Hippocampal formation (tissue), 2 donors: ENCODE measurements around the gene CDH18.
"Not testable (repeated sequence)": the region's sequence is repeated elsewhere in the genome, so short reads cannot be mapped to it uniquely, and the experiment has no call there.

ENCODE experiments used
- DNase-seq, 2 donors: peaks; one replicate each; lab custom pipeline; 2025; lab: John Stamatoyannopoulos, UW

Gene CDH18

DNA sequence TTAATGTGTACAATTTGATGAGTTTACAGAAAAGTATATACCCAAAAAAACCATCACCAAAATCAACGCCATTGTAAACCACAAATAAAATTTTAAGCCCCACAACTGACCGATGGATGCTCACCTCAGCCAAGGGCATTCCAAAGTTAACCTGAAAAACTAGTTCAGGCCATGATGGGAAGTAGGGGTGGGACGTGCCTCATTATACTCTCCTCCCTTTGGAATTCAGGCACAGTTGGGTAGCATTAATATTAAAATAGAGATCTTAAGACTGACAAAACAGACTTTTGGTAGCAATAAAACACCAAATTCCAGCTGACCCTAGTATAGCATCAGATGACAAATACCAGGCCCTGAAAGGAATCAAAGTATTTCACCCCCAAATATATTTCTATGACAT, 129.0 kb downstream of the CDH18 start:
- no peak for DNase-seq

DNA sequence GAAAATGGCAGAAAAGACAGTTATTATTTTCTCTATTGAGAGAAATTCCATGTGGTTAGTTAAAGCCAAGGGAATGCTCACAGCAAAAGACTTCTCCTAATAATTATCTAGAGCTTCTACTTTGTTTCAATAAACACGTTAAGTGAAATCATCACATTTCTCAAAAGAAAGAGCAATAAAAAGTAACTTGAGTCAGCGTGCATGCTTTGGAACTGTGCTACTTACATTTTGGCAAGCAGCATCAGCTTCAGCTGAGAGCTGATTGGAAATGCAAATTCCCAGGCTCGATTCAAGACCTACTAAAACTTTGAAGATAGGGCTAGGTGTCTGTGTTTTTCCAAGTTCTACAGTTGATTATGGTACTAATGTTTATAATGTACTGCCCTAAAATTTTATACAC, 132.1 kb downstream of the CDH18 start:
- DNase-seq: no peak

DNA sequence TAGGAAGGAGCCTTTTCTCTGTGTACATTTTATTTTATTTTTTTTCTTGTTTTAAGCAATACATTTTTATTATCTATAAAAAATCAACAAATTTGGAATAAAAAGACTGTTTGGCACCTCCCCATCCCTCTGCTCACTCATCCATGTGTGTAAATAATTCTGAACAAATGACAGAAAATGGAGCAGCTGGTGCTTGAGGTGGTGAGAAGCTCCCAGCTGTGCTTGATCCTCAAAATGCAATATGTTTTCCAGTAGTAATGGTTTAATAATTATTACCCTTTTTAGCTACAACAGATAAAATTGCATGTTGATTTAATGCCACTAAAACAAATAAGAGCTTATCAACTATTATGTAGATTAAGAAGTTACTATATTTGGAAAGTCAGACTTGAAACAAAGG, 132.5 kb downstream of the CDH18 start:
- DNase-seq: no peak

DNA sequence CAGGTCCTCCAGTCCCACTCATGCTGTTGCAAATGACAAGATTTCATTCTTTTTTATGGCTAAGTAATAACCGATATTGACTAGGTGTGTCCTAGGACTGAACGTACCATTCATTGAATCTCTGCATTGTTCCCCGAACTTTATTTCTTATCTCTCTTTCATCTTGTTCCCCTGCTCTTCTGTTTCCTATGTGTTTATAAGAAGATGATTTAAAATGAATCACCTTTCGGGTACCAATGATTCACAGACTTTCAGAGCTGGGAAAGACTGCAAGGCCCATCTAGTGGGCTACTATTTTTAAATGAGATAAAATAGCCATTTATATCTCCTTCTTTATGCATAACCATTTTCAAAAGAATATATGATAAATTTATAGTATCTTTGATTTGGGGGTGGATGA, 133.0 kb downstream of the CDH18 start:
- DNase-seq: no peak

DNA sequence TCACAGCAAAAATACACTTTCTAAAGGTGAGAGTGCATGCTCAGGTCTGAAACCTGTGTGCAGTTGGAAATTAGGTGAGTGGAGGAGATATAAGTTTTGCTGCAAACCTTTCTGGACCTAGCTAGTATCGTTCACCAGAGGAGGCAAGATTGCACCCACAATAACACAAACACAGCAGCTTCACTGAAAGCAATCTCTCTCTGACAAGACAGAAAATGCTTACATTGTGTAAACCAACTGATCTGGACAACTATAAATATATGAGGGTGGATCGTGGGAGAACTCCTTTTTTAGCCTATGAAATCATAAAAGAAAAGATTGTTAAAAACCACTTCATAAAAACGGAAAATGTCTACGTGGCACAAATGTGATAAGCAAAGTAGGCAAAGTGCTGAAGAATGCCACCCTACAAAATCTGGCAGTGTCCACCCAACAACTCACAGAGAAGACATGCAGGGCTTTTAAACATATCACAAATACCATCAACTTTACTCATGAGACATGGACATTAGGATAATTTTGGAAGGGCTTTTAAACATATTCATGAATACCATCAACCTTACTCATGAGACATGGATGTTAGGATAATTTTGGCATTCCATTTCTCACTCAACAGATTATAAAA, 134.3 kb downstream of the CDH18 start:
- DNase-seq: no peak

DNA sequence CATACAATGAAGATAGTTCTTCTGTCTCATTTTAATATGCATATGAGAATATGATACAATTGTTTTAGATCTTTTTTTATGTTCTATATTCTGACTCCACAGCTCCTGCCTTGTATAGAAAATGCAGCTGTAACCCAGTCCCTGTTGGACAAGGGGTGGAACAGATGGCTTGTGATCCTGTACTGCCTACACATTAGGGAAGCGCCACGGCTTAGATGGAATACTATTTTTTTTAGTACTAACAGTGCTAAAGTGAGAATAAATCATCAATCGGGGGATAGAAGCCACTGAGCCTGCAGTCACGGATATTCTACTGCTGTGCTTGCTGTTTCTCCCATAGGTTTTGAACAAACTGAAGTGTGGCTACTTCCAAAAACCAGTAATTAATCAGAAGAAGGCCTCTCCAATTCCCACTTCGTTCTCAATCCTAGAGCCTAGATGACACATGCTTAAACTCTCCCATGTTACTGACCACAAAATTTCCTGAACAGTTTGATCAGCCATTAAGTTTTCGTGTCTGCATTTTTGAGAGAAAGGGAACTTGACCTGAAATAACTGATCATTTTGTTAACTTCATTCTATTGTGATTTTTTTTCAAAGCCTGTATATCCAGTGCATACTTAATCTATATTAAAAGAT, 150.3 kb downstream of the CDH18 start:
- DNase-seq: peak in 1 of 2 donors; percentile 47

DNA sequence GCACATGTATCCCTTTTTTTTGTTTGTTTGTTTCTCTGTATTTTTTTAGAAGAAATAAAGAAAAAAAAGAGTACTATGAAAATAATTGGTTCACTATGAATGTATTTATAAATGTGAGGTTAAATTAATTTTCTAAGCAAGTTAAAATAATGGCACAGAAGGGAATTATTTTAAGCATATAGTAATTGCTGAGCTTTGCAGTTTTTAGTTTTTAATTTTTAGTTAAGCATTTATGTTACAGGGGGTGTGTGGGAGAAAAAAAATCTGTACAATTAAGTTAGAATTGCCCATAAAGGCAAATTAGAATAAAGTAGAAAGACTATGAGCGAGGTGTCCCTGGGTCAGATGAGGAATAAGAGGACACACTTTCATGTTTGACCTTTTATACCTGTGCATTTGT, 152.6 kb downstream of the CDH18 start:
- DNase-seq: no peak

DNA sequence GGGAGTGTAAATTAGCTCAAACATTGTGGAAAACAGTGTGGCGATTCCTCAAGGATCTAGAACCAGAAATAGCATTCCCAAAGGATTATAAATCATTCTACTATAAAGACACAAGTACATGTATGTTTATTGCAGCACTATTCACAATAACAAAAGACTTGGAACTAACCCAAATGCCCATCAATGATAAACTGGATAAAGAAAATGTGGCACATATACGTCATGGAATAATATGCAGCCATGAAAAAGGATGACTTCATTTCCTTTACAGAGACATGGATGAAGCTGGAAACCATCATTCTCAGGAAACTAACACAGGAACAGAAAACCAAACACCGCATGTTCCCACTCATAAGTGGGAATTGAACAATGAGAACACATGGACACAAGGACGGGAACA, 175.3 kb downstream of the CDH18 start:
- not testable (repeated sequence) for DNase-seq

DNA sequence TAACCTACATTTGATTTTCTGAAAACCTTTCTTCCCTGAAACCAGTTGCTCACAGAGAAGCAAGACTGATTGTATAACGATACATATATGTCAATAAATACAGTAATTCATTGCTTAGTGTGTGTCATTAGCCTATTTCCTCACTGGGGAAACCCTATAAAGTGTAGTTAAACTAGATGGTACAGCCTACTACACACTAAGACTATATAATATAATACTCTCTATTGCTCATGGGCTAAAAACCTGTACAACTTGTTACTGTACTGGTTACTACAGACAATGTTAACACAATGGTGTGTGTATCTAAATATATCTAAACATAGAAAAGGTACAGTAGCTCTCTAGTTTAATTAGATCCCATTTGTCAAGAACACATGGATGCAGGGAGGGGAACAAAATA, 181.2 kb downstream of the CDH18 start:
- no peak for DNase-seq

DNA sequence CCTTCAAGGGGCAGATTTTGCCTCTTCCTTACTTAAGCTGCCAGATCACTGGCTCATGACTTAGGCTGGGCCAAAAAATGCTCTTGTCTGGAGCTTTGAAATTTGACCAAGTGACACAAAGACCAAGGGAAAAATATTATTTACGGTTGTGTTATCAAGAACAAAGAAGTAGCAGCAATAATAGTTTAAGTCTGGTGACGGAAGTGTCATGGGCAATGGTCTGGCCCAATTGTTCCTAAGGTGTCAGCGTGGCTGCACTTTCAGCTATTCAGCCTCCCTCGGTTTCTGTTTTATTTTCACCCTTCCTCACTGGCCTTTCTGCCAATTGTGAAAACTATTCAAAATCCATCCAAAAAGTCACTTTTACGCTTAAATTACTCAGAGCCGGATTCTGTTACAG, 185.3 kb downstream of the CDH18 start:
- no peak for DNase-seq

DNA sequence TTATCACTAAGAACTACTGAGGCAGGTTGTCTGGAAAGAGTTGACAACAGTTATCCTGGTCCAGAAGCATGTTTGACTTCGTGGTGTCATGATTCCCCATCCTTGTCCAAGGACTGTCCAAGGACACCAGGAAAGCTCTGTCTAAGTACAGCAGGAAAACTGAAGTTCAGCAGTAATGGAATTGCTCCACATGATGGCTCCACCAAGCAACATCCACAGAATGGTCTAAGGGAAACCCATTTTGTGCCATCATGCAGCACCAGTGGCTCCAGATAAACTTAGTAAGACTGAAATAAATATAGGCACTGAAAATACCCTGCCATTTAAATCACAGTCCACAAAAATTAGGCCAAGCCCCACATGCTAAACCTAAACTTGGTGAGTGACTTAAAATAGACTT, 192.8 kb downstream of the CDH18 start:
- no peak for DNase-seq

DNA sequence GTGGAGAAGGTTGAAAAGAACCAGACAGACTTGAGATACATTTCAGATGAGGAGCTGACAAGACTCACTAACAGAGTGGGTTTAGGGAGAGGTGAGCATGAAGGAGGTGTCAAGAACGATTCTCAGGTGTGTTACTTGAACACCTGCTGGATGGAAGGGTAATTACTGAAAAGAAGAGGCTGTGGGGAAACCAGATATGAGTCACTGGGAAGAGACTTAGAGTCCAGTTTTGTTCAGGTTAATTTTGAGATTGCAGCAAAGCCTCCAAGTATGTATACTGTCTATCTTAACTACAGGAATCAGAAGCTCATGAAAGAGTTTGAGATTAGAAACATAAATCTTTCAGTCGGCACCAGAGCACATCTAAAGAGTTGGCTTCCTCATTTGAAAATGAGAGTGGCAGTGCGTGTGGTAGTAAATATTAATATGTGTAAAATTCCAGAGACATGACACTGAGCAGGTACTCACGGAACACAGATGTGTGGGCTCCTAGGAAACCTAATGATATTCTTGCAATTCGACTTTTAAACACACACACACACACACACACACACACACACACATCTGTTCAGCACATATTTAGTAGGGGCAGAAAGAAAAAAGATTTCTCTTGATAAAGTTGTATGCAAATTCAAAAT, 197.1 kb downstream of the CDH18 start:
- DNase-seq: no peak

DNA sequence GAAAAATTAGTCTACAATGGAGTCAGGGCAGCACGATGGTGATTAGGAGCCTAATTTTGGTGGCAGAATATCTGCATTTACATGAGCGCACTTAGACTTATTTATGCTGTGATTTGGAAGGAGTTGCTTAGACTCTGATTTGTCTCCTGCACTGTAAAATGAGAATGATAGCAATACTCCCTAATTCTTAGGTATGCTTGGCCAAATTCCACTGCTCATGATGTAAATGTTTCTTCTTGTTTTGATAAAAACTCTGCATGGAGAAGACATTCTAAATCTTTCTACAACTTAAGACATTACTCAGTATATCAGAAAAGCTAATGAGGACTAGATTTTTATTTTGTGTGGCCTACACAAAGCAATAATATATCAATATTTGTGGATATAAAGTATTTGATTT, 205.4 kb downstream of the CDH18 start:
- no peak for DNase-seq

DNA sequence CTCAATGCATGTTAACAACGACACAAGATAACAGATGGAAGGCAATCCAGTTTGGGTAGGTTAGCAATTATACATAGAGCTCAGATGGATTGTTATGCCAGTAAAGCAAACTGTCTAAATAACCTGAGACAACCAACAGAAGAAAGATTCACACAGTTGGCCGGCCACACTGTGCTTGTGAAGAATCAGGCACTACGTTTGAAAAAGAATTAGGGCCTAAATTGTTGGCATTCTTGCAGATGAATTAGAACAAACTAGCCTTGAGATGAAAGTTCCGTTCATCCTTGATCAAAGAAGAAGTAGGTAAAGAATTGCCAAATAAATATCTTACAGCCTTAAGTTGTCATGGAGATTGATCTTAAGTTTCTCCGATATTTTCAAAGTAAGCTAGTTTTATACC, 210.6 kb downstream of the CDH18 start:
- no peak for DNase-seq

DNA sequence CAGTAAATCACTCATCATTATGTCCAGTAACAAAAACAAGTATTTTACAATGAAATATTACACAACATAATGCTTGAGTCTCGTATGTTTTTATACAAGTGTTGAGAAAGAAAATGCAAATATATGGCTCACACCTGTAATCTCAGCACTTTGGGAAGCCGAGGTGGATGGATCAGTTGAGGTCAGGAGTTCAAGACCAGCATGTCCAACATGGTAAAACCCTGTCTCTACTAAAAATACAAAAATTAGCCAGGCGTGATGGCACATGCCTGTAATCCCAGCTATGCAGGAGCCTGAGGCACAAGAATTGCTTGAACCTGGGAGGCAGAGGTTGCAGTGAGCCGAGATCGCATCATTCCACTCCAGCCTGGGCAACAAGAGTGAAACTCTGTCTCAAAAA, 211.1 kb downstream of the CDH18 start:
- not testable (repeated sequence) for DNase-seq

DNA sequence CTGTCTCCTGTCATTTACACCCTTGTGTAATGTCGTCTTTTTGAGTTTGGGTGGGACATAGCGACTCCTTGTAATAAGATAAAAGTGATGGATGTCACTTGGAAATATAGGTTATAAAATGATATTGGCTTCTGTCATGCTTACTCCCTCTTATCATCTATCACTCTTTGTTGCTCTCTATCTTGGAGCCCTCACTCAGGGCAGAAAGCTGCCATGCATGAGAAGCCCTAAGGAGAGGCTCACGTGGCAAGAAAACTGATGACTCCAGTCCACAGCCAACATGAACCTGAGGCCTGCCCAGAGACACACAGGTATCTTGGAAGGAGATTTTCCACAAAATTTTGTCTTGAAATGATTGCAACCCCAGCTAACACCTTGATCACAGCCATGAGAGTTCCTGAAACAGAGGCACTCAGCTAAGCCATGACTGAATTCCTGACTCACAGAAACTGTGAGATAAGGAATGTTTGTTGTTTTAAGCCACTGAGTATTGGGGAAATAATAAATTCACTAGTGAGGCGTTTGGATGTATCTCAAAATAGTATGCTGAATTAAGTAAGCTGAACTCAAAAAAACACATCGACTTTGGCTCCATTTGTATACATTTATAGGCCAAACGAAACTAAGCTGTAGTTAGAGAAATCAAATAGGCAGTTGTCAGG, 216.7 kb downstream of the CDH18 start:
- no peak for DNase-seq

DNA sequence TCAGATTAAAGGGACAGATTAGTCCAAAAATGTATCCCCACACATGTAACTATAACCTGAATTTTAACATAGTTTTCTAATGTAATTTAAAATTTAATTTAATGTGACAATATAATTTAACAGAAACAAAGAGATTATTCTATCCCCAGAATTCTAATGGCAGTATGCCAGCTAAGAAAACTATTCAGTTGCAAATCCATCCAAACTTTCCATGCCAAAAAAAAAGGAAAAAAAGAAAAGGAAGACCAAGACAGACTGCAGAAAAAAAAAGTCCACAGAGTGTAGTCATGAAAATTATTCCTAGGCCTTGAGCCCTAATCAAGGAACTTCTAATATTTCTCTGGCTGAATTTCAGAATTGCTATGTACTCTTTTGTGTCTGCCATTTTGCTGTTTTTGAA, 217.6 kb downstream of the CDH18 start:
- no peak for DNase-seq

DNA sequence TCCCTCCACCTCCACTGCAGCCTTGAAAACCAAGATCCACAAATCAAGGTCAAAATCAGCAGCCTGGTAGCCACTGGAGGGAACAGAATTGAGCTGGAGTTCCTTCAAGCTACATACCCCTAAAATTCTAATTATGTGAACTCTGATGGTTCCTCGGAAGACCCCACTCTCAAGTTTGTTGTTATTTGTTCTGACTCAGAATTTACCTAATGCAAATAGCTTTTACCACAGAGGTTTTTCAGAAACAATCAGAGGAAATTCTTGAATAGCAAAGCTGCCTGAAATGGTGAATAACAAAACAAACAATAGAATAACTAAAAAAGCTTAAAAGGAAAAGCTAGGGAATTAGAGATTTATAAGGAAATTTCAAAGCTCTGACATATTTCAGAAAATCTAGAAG, 220.0 kb downstream of the CDH18 start:
- DNase-seq: no peak

DNA sequence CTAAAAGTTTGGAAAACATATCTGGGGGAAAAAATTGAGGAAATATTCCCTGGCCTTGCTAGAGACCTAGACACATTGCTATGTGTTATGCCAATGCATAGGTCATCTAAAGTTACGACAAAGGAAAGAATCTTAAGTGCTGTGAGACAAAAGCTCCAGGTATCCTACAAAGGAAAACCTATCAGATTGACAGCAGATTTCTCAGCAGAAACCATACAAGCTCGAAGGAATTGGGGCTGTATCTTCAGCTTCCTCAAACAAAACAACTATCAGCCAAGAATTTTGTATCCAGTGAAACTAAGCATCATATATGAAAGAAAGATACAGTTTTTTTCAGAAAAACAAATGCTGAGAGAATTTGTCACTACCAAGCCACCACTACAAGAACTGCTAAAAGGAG, 234.4 kb downstream of the CDH18 start:
- DNase-seq: no peak

DNA sequence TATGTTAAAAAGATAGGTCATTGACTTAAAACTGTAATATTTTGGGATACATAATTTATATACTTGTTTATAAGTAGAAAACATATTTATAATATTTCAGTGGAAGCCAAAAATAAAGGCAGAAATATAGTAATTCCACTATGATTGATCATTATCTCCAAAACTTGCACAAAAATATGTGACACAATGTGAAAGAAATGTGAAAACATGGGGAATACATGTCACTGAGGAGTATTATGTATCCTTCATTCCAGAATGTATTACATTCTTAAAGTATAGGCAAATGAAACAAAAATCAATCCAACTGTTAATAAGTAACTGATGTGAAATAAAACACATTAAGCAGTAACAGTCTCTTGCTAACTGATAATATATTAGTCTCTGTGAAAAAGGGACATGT, 236.7 kb downstream of the CDH18 start:
- no peak for DNase-seq

DNA sequence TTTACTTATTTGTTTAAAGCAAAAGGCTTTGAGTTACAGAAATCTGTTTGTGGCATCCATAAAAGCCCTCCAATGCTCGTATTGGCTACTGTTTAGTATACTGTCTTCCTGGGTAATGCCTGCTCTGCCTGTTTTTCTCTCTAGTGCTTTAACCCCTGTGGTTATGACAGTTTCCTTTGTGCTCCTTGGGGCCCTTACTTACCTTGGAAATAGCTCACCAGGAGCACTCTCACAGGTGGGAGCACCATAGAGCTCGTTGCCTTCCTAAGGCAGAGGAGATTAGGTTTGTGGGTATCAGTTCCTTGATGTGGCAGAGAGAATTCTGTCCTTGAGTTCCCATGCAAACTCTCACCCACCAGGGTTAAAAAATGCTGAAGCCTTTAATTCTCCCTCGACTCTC, 242.8 kb downstream of the CDH18 start:
- DNase-seq: no peak

DNA sequence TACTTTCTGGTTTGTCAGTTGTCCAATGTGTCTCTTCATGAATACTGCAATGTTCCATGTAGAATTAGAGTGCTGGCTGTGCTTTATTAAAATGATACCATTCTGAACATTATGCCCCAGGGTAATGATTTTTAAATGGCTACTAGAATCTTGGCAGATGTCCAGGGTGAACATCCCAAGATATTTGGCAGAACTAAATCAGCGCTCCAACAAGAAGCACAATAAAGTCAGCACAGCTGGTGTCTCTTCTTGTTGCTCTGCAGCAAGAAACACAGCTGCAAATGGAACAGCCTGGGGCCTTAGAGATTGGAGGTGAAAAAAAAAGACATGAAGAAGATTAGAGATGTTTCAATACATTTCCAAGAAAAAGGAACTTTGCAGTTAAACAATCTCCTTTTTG, 248.3 kb downstream of the CDH18 start:
- no peak for DNase-seq

DNA sequence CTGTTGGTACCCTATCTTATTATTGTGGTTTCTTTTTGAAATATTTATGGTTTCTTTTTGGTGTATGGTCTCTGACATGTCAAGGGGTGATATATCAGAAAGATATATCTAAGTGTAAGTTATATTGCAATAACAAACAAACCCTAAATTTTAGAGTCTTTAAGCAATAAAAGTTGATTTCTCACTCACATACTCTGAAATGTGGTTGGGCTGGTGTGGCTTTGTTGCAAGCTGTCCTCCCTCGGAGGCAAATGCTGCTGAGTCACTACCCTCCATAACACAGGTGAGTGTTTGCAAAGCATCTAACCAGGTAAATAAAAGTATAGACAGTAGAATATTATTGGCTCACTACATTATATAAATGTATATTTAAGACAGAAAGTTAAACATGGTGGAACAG, 253.2 kb downstream of the CDH18 start:
- no peak for DNase-seq
